ENCODE measurements around the gene ZNF543.

ZNF543 gene

GRCh38 chr19:57280165-57280961 lies 39.9 kb upstream of the ZNF543 start, which contains the start of gene ZNF460:
TSS of gene ZNF460 (plus strand) at chr19:57280485. CDS start at chr19:57280807, 322 bp downstream.
- peak; percentile 98 to 99 (median 99) for DNase-seq
- under 1% methylated on average over 67 of the region's 71 CpGs for WGBS (ENCODE audit: insufficient coverage)
- POLR2A ChIA-PET: interaction anchor here (1.1 kb wide), 1 partner anchor 23 kb away, joined by 4 read pairs; no protein-coding TSS in a partner anchor
- CTCF ChIA-PET: no interaction called here
- H3K9me3 ChIP-seq (ENCODE audit: control extremely low read depth in 1 of 5, control insufficient read depth in 4 of 5, insufficient read depth in 2 of 5, low read depth in 1 of 5, low read length in 4 of 5): no peaks in the 10 kb centered on the region
- peaks cover 0 to 25% (median 13%) of the 10 kb centered on the region in 4 experiments for H3K36me3 ChIP-seq (ENCODE audit: control insufficient read depth in 4 of 4, insufficient read depth in 4 of 4, low read length in 3 of 4)
- peaks cover 12 to 27% (median 17%) of the 10 kb centered on the region in 4 experiments for H3K4me1 ChIP-seq (ENCODE audit: control extremely low read depth in 1 of 4, control insufficient read depth in 4 of 4, insufficient read depth in 4 of 4, low read length in 3 of 4)
- no peaks in the 10 kb centered on the region for H3K27me3 ChIP-seq (replicated peaks in 2 of 5; ENCODE audit: control insufficient read depth in 4 of 5, insufficient read depth in 5 of 5, low read length in 4 of 5)
- peak within 1 kb of the TSS; percentile 98 to 99 for H3K27ac ChIP-seq (ENCODE audit: insufficient read depth in 1 of 2, low read depth in 1 of 2, low read length in 2 of 2, poor library complexity in 1 of 2, severe bottlenecking in 2 of 2)
- H3K4me3 ChIP-seq (ENCODE audit: control insufficient read depth in 1 of 7, extremely low read depth in 1 of 7, insufficient read depth in 4 of 7, low read depth in 2 of 7, low read length in 6 of 7): peak within 1 kb of the TSS; percentile 79 to 99 (median 94)

- H3K36me3 ChIP-seq (ENCODE audit: control insufficient read depth in 4 of 4, insufficient read depth in 4 of 4, low read length in 3 of 4): peaks cover 1 to 31% (median 18%) of the 10 kb centered on the region in 4 experiments
- ChIA-PET POLR2A (no interaction called here), CTCF (no interaction called here)
- no peaks in the 10 kb centered on the region for H3K27me3 ChIP-seq (replicated peaks in 2 of 5; ENCODE audit: control insufficient read depth in 4 of 5, insufficient read depth in 5 of 5, low read length in 4 of 5)
- H3K4me3 ChIP-seq (ENCODE audit: control insufficient read depth in 1 of 7, extremely low read depth in 1 of 7, insufficient read depth in 4 of 7, low read depth in 2 of 7, low read length in 6 of 7): peak overlapping the region; percentile 79 to 99 (median 94)
- DNase-seq: peak; percentile 24 to 77 (median 75)
- peak overlapping the region; percentile 98 to 99 for H3K27ac ChIP-seq (ENCODE audit: insufficient read depth in 1 of 2, low read depth in 1 of 2, low read length in 2 of 2, poor library complexity in 1 of 2, severe bottlenecking in 2 of 2)
- WGBS (ENCODE audit: insufficient coverage): 0% methylated on average over 5 of the region's 6 CpGs
- peaks cover 12 to 27% (median 17%) of the 10 kb centered on the region in 4 experiments for H3K4me1 ChIP-seq (ENCODE audit: control extremely low read depth in 1 of 4, control insufficient read depth in 4 of 4, insufficient read depth in 4 of 4, low read length in 3 of 4)
- H3K9me3 ChIP-seq (ENCODE audit: control extremely low read depth in 1 of 5, control insufficient read depth in 4 of 5, insufficient read depth in 2 of 5, low read depth in 1 of 5, low read length in 4 of 5): peaks cover 0 to under 1% (median 0%) of the 10 kb centered on the region in 5 experiments
These were observed 39.3 kb upstream of the ZNF543 start for GRCh38 chr19:57280962-57281400.

GRCh38 chr19:57282011-57282643 lies 38.1 kb upstream of the ZNF543 start:
- H3K4me3 ChIP-seq (ENCODE audit: control insufficient read depth in 1 of 7, extremely low read depth in 1 of 7, insufficient read depth in 4 of 7, low read depth in 2 of 7, low read length in 6 of 7): peak overlapping the region in 4 of 7 experiments; percentile 22 to 99 (median 46)
- no peaks in the 10 kb centered on the region for H3K27me3 ChIP-seq (replicated peaks in 2 of 5; ENCODE audit: control insufficient read depth in 4 of 5, insufficient read depth in 5 of 5, low read length in 4 of 5)
- peak overlapping the region in 1 of 2 experiments; percentile 12 for H3K27ac ChIP-seq (ENCODE audit: insufficient read depth in 1 of 2, low read depth in 1 of 2, low read length in 2 of 2, poor library complexity in 1 of 2, severe bottlenecking in 2 of 2)
- H3K9me3 ChIP-seq (ENCODE audit: control extremely low read depth in 1 of 5, control insufficient read depth in 4 of 5, insufficient read depth in 2 of 5, low read depth in 1 of 5, low read length in 4 of 5): peaks cover 0 to 8% (median 0%) of the 10 kb centered on the region in 5 experiments
- 90% methylated on average over 2 of the region's 5 CpGs for WGBS (ENCODE audit: insufficient coverage)
- H3K36me3 ChIP-seq (ENCODE audit: control insufficient read depth in 4 of 4, insufficient read depth in 4 of 4, low read length in 3 of 4): peaks cover 7 to 41% (median 26%) of the 10 kb centered on the region in 4 experiments
- CTCF ChIA-PET: no interaction called here
- POLR2A ChIA-PET: no interaction called here
- H3K4me1 ChIP-seq (ENCODE audit: control extremely low read depth in 1 of 4, control insufficient read depth in 4 of 4, insufficient read depth in 4 of 4, low read length in 3 of 4): peaks cover 12 to 27% (median 17%) of the 10 kb centered on the region in 4 experiments
- DNase-seq: no peak

- ChIA-PET POLR2A (no interaction called here), CTCF (no interaction called here)
- DNase-seq: no peak
These were observed 31.9 kb upstream of the ZNF543 start for GRCh38 chr19:57288373-57288772.

DNA sequence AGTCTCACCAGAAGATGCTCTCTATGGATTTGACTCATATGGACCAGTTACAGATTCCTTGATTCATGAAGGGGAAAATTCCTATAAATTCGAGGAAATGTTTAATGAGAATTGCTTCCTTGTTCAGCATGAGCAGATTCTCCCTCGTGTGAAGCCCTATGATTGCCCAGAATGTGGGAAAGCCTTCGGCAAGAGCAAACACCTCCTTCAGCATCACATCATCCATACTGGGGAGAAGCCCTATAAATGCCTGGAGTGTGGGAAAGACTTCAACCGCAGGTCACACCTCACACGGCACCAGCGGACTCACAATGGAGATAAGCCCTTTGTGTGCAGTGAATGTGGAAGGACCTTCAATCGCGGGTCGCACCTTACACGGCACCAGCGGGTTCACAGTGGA lies 29.3 kb upstream of the ZNF543 start:
- WGBS (ENCODE audit: insufficient coverage): 80% methylated on average over 4 of the region's 11 CpGs
- Histone ChIP-seq H3K9me3 (ENCODE audit: control extremely low read depth in 1 of 5, control insufficient read depth in 4 of 5, insufficient read depth in 2 of 5, low read depth in 1 of 5, low read length in 4 of 5) (peaks cover 11 to 67% (median 24%) of the 10 kb centered on the region in 5 experiments), H3K27ac (ENCODE audit: insufficient read depth in 1 of 2, low read depth in 1 of 2, low read length in 2 of 2, poor library complexity in 1 of 2, severe bottlenecking in 2 of 2) (no peak overlapping the region), H3K27me3 (replicated peaks in 2 of 5; ENCODE audit: control insufficient read depth in 4 of 5, insufficient read depth in 5 of 5, low read length in 4 of 5) (no peaks in the 10 kb centered on the region), H3K4me3 (ENCODE audit: control insufficient read depth in 1 of 7, extremely low read depth in 1 of 7, insufficient read depth in 4 of 7, low read depth in 2 of 7, low read length in 6 of 7) (no peak overlapping the region), H3K36me3 (ENCODE audit: control insufficient read depth in 4 of 4, insufficient read depth in 4 of 4, low read length in 3 of 4) (peaks cover 63 to 98% (median 75%) of the 10 kb centered on the region in 4 experiments), H3K4me1 (ENCODE audit: control extremely low read depth in 1 of 4, control insufficient read depth in 4 of 4, insufficient read depth in 4 of 4, low read length in 3 of 4) (no peaks in the 10 kb centered on the region)
- CTCF ChIA-PET: no interaction called here
- POLR2A ChIA-PET: no interaction called here
- DNase-seq: no peak

More at GRCh38 chr19:57288373-57288772, 31.9 kb upstream of the ZNF543 start:
- no peaks in the 10 kb centered on the region for H3K27me3 ChIP-seq (replicated peaks in 2 of 5; ENCODE audit: control insufficient read depth in 4 of 5, insufficient read depth in 5 of 5, low read length in 4 of 5)
- peaks cover 4 to 52% (median 23%) of the 10 kb centered on the region in 5 experiments for H3K9me3 ChIP-seq (ENCODE audit: control extremely low read depth in 1 of 5, control insufficient read depth in 4 of 5, insufficient read depth in 2 of 5, low read depth in 1 of 5, low read length in 4 of 5)
- H3K4me3 ChIP-seq (ENCODE audit: control insufficient read depth in 1 of 7, extremely low read depth in 1 of 7, insufficient read depth in 4 of 7, low read depth in 2 of 7, low read length in 6 of 7): no peak overlapping the region
- no peak overlapping the region for H3K27ac ChIP-seq (ENCODE audit: insufficient read depth in 1 of 2, low read depth in 1 of 2, low read length in 2 of 2, poor library complexity in 1 of 2, severe bottlenecking in 2 of 2)
- 100% methylated on average over 2 of the region's 4 CpGs for WGBS (ENCODE audit: insufficient coverage)
- H3K4me1 ChIP-seq (ENCODE audit: control extremely low read depth in 1 of 4, control insufficient read depth in 4 of 4, insufficient read depth in 4 of 4, low read length in 3 of 4): no peaks in the 10 kb centered on the region
- peaks cover 52 to 96% (median 77%) of the 10 kb centered on the region in 4 experiments for H3K36me3 ChIP-seq (ENCODE audit: control insufficient read depth in 4 of 4, insufficient read depth in 4 of 4, low read length in 3 of 4)

- H3K4me1 ChIP-seq (ENCODE audit: control extremely low read depth in 1 of 4, control insufficient read depth in 4 of 4, insufficient read depth in 4 of 4, low read length in 3 of 4): no peaks in the 10 kb centered on the region
- H3K4me3 ChIP-seq (ENCODE audit: control insufficient read depth in 1 of 7, extremely low read depth in 1 of 7, insufficient read depth in 4 of 7, low read depth in 2 of 7, low read length in 6 of 7): no peak overlapping the region
- peaks cover 57 to 88% (median 66%) of the 10 kb centered on the region in 4 experiments for H3K36me3 ChIP-seq (ENCODE audit: control insufficient read depth in 4 of 4, insufficient read depth in 4 of 4, low read length in 3 of 4)
- ChIA-PET POLR2A (no interaction called here), CTCF (interaction anchor here (2.2 kb wide), 1 partner anchor 10 kb away, joined by 8 read pairs; no protein-coding TSS in a partner anchor)
- WGBS (ENCODE audit: insufficient coverage): 100% methylated on average over 1 of the region's 1 CpG
- no peaks in the 10 kb centered on the region for H3K27me3 ChIP-seq (replicated peaks in 2 of 5; ENCODE audit: control insufficient read depth in 4 of 5, insufficient read depth in 5 of 5, low read length in 4 of 5)
- no peak overlapping the region for H3K27ac ChIP-seq (ENCODE audit: insufficient read depth in 1 of 2, low read depth in 1 of 2, low read length in 2 of 2, poor library complexity in 1 of 2, severe bottlenecking in 2 of 2)
- DNase-seq: no peak
- peaks cover 11 to 65% (median 24%) of the 10 kb centered on the region in 5 experiments for H3K9me3 ChIP-seq (ENCODE audit: control extremely low read depth in 1 of 5, control insufficient read depth in 4 of 5, insufficient read depth in 2 of 5, low read depth in 1 of 5, low read length in 4 of 5)
These were observed 27.7 kb upstream of the ZNF543 start for GRCh38 chr19:57292547-57292946.
